ENCODE data around the gene OR6J1.

- TF ChIP-seq CTCF (conservative IDR thresholded peaks at IDR 0.05) (no peak), ZFX (IDR thresholded peaks at IDR 0.05) (no peak)
Measured at GRCh38 chr14:22626590-22626989, 17.6 kb downstream of the OR6J1 start.
